Esophagus (tissue), 2 donors: Measurements from ENCODE around the gene CDON. TPM values are rescaled to one million over a fixed set of nuclear protein-coding genes. Genes with fewer than 3 reads are reported as not detected.
"Not testable (repeated sequence)": the region's sequence is repeated elsewhere in the genome, so short reads cannot be mapped to it uniquely, and the experiment has no call there.

Experiments used
- H3K27ac ChIP-seq, 2 donors: one replicate each; pipeline ENCODE4 v1.5.1; 2013; ENCODE audit warnings: low read depth in 2 of 2, mild to moderate bottlenecking in 2 of 2, inconsistent platforms in 1 of 2, low read length in 1 of 2, moderate library complexity in 1 of 2
- H3K27me3 ChIP-seq, 2 donors: one replicate each; pipeline ENCODE4 v1.6.1; 2013; ENCODE audit warnings: low read length in 2 of 2, control low read depth in 1 of 2, mild to moderate bottlenecking in 1 of 2; ENCODE audit not compliant: insufficient read depth in 2 of 2, control insufficient read depth in 1 of 2
- H3K36me3 ChIP-seq, 2 donors: one replicate each; pipeline ENCODE4 v1.6.1; 2013; ENCODE audit warnings: low read length in 1 of 2; ENCODE audit not compliant: control insufficient read depth in 2 of 2, insufficient read depth in 2 of 2
- H3K4me1 ChIP-seq, 2 donors: one replicate each; pipeline ENCODE4 v1.6.1; 2013; ENCODE audit warnings: low read length in 1 of 2; ENCODE audit not compliant: control insufficient read depth in 2 of 2, insufficient read depth in 2 of 2
- H3K4me3 ChIP-seq, 2 donors: one replicate each; pipeline ENCODE4 v1.5.1; 2013; ENCODE audit warnings: low read length in 2 of 2, mild to moderate bottlenecking in 2 of 2, low read depth in 1 of 2, moderate library complexity in 1 of 2
- H3K9me3 ChIP-seq, 2 donors: one replicate each; pipeline ENCODE4 v1.6.1; 2013; ENCODE audit warnings: mild to moderate bottlenecking in 2 of 2, low read depth in 1 of 2, low read length in 1 of 2, moderate library complexity in 1 of 2; ENCODE audit not compliant: control insufficient read depth in 2 of 2, insufficient read depth in 1 of 2
- WGBS, 2 donors: extraction: QIAGEN DNeasy Blood & Tissue Kit; methylation state at CpG; one replicate each; pipeline ENCODE4 v1.1.7; 2013; 5-methylcytosine and 5-hydroxymethylcytosine counted together
- polyA plus RNA-seq, 2 donors: library from polyadenylated mRNA; stranded (reverse); fragments of 200-250 nt; gene quantifications; one replicate each; pipeline ENCODE4 v1.2.3, GENCODE V29; 2013
- donor health status: healthy with polysubstance abuse.
- donor health status: Bipolar disorder and iron deficiency.

CDON gene
- polyA plus RNA-seq, 2 donors: 0.61 TPM

DNA sequence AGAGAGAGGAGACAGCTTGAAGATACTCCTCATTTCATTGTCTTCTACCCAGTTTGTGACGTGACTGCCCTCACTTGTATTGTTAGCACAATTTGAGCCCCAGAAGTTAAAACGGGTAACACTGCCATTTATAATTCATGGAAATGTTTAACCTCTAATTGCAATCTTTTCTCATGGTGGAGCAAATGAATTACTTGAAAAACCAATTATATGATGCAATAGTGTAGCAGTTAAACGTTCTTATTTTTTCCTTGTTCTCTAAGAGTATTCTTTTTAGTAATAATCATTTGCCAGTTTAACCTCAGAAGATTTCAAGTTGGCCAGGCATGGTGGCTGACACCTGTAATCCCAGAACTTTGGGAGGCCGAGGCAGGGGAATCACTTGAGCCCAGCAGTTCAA lies 56.6 kb downstream of the CDON start:
- 78 to 84% methylated on average over 4 of the region's 4 CpGs for WGBS, 2 donors
- Histone ChIP-seq H3K9me3 (no peaks in the 10 kb centered on the region), H3K27me3 (no peaks in the 10 kb centered on the region)

DNA sequence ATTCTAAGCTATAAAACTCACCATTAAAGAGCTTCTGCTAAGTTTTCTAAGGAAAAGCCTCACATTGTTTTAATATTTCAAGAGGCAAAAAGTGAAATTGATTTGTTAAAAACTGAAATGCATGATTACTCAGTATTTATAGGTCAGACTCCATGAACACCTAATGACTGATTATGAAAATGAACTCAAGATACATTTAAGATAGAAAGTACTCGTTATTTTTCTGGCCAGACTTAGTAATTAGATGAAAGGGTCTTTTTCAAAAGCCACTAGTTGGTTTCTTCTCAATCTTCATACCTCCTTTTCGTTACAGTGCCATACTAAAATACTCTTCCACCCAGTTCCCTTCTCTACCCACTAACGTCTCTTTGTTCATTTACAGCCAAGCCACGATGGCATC lies 60.5 kb downstream of the CDON start:
- WGBS, 2 donors: 85 to 89% methylated on average over 4 of the region's 4 CpGs
- no peak overlapping the region for H3K27ac ChIP-seq
- no peaks in the 10 kb centered on the region for H3K36me3 ChIP-seq
- no peaks in the 10 kb centered on the region for H3K9me3 ChIP-seq
- H3K4me1 ChIP-seq: no peaks in the 10 kb centered on the region
- no peak overlapping the region for H3K4me3 ChIP-seq
- H3K27me3 ChIP-seq: no peaks in the 10 kb centered on the region

More for the DNA sequence above, 56.6 kb downstream of the CDON start:
- no peaks in the 10 kb centered on the region for H3K36me3 ChIP-seq
- no peak overlapping the region for H3K27ac ChIP-seq
- no peak overlapping the region for H3K4me3 ChIP-seq
- H3K4me1 ChIP-seq: no peaks in the 10 kb centered on the region

DNA sequence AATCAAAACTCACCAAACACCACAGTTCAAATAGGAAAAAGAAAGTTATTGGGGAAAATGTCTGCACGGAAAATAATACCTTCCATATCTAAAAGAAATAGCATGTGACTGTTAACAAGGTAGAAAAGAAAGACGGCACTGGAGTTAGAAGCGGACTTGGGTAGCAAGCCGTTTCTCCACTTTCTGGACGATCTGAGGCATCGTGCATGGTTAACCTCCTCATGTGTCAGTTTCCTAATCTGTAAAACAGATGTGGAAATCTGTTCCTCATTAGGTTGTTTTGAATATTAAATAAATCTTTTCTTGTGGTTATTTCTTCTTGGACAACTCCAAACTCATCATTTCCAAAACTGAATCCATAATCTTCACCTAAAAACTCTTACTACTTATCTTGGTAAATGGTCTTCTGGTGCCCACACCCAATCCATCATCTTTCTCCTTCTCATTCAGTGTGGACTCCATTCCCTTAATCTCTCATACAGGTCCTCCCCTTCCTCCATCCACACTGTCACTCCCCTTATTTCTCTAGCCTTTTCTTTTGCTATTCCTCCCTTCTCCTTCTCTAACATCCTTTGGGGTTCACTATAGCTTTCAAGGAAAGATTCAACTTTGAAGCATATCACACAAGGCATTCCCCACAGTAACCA lies 63.3 kb downstream of the CDON start:
- Histone ChIP-seq H3K4me1 (no peaks in the 10 kb centered on the region), H3K36me3 (no peaks in the 10 kb centered on the region), H3K27ac (no peak overlapping the region), H3K4me3 (no peak overlapping the region), H3K27me3 (no peaks in the 10 kb centered on the region), H3K9me3 (no peaks in the 10 kb centered on the region)
- 82 to 88% methylated on average over 6 of the region's 6 CpGs for WGBS, 2 donors

DNA sequence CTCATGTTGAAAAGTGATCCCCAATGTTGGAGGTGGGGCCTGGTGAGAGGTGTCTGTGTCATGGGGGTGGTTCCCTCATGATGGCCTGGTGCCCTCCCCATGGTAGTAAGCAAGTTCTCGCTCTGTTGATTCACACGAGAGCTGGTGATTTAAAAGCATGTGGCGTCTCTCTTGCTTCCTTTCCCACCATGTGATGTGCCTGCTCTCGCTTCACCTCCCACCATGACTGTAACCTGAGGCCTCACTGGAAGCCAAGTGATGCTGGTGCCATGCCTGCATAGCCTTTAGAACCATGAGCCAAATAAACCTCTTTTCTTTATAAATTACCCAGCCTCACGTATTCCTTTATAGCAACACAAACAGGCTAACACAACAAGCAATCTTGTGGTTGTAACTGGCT lies 64.4 kb downstream of the CDON start:
- no peaks in the 10 kb centered on the region for H3K9me3 ChIP-seq
- H3K27ac ChIP-seq: no peak overlapping the region
- 91 to 93% methylated on average over 5 of the region's 5 CpGs for WGBS, 2 donors
- no peaks in the 10 kb centered on the region for H3K36me3 ChIP-seq
- H3K4me1 ChIP-seq: no peaks in the 10 kb centered on the region
- H3K4me3 ChIP-seq: no peak overlapping the region
- no peaks in the 10 kb centered on the region for H3K27me3 ChIP-seq

DNA sequence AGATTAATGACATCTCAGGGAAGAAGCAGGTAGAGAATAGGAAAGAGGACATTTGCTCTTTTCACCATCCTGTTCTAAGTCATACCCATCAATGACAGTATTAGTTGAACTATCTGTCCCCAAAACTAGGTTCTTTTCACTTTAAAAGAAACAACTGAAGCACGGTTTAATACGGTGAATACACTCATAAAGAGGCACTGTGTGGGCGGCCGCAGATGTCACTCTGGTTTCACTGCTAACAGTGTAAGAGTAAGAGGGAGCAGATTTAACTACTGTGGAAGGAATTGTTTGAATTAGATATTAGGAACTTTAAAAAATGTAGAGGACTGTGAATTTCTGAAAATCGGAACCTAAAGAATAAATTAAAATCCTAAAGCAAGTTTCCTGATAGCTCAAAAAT lies 67.4 kb downstream of the CDON start:
- Histone ChIP-seq H3K27ac (no peak overlapping the region), H3K36me3 (no peaks in the 10 kb centered on the region), H3K4me3 (no peak overlapping the region), H3K27me3 (no peaks in the 10 kb centered on the region), H3K4me1 (no peaks in the 10 kb centered on the region), H3K9me3 (no peaks in the 10 kb centered on the region)
- 76 to 83% methylated on average over 5 of the region's 5 CpGs for WGBS, 2 donors

DNA sequence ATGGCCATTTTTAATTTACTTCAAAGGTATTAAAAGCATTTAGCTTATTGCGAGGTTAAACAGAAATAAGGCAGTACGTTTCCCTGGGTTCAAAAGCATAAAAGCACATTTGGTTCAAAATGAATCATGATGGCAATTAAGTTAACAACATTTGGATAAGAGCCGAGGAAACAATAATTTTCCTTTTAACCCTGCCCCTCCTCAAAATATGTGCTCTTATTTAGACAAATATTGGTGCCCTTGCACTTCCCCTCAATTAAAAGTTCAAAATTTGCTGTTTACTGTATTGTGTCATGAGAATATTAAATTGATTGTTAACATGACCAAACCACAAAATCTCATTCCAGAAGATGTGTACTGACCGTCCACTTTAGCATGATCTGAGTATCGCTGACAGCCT lies 68.2 kb downstream of the CDON start:
- WGBS, 2 donors: 86 to 88% methylated on average over 5 of the region's 5 CpGs
- Histone ChIP-seq H3K9me3 (no peaks in the 10 kb centered on the region), H3K27ac (no peak overlapping the region), H3K4me1 (no peaks in the 10 kb centered on the region), H3K4me3 (no peak overlapping the region), H3K36me3 (no peaks in the 10 kb centered on the region), H3K27me3 (no peaks in the 10 kb centered on the region)

DNA sequence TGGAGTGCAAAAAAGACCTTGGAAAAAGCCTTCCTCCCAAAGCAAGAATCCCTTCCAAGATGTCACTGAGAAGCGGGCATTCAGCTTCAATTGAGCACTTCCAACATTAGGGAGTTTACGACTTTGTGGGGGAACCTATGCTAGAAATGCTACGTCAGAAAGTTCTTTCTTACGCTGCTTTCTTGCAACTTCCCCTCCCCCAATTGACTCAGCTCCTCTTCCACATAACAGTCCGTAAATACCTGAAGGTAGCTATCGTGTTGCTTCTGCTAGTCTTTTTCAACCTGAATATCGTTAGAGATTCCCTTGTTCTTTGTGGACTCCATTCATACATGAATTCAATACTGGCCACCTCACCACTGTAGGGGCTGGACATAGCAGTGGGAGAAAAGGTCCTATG lies 69.8 kb downstream of the CDON start:
- Histone ChIP-seq H3K4me1 (no peaks in the 10 kb centered on the region), H3K4me3 (no peak overlapping the region), H3K9me3 (no peaks in the 10 kb centered on the region), H3K27me3 (no peaks in the 10 kb centered on the region), H3K36me3 (no peaks in the 10 kb centered on the region), H3K27ac (no peak overlapping the region)
- 95 to 96% methylated on average over 7 of the region's 7 CpGs for WGBS, 2 donors

DNA sequence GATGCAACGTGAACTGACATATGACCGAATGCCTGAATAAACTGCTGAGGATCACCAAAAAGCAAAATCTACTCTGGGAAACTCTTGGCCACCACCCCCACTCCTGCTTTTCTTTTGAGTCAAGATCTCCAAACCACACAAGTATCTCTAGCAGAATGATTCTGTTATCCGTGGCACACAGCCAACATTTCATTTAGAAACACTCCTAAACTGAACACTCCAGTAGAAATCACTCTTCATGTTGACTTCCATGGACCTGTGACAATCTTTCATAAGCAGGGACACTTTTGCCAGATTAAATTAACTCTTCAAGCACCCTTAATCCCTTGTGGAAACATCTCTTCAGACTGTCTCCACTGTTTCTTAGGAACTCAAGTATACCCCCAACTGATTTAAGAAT lies 72.4 kb downstream of the CDON start:
- H3K9me3 ChIP-seq: no peaks in the 10 kb centered on the region
- no peaks in the 10 kb centered on the region for H3K4me1 ChIP-seq
- H3K4me3 ChIP-seq: no peak overlapping the region
- WGBS, 2 donors: 57 to 64% methylated on average over 3 of the region's 3 CpGs
- no peaks in the 10 kb centered on the region for H3K27me3 ChIP-seq
- no peak overlapping the region for H3K27ac ChIP-seq
- H3K36me3 ChIP-seq: no peaks in the 10 kb centered on the region

DNA sequence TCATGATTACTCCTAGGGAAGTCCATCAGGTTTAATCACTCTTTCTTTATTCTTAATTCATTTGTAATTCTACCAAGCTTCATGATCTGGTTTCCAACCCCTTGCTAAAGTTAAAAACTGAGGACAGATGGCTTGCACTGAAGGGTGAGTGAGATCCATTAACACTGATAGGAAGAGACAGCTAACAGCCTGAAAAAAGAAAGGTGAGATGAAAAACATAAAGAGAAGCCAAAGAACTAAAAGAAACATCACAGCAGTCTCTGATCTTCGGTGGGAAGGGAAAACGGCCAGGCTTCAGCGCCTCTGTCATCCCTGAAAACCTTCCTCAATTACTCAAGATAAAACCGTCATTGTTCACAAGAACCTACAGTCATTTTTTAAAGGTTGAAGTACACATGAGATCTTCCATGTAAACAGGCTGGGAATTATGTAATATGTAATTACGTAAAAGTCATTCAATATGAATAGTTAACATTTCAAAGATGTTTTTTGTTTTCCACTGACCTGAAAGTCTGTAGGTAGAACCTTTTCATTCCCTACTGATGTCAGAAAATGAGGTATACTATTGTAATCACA lies 75.5 kb downstream of the CDON start:
- no peaks in the 10 kb centered on the region for H3K9me3 ChIP-seq
- no peak overlapping the region for H3K4me3 ChIP-seq
- peaks cover 0 to 3% of the 10 kb centered on the region in 2 donors for H3K36me3 ChIP-seq
- no peaks in the 10 kb centered on the region for H3K27me3 ChIP-seq
- H3K4me1 ChIP-seq: no peaks in the 10 kb centered on the region
- 58 to 73% methylated on average over 5 of the region's 5 CpGs for WGBS, 2 donors
- no peak overlapping the region for H3K27ac ChIP-seq

DNA sequence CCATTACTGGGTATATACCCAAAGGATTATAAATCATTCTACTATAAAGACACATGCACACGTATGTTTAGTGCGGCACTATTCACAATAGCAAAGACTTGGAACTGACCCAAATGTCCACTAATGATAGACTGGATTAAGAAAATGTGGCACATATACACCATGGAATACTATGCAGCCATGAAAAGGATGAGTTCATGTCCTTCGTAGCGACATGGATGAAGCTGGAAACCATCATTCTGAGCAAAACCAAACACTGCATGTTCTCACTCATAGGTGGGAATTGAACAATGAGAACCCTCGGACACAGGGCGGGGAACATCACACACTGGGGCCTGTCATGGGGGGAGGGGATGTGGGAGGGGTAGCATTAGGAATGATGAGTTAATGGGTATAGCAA lies 76.7 kb downstream of the CDON start:
- not testable (repeated sequence) for H3K9me3 ChIP-seq, H3K36me3 ChIP-seq, H3K27ac ChIP-seq, H3K27me3 ChIP-seq, H3K4me3 ChIP-seq, H3K4me1 ChIP-seq
- WGBS, 2 donors: 97 to 98% methylated on average over 6 of the region's 6 CpGs
